NCI-H1092 treated with DMSO at 0.1 percent for 48 hours (cell line): ENCODE results near the gene RFC2.
"Not testable (repeated sequence)": the region's sequence is repeated elsewhere in the genome, so short reads cannot be mapped to it uniquely, and the experiment has no call there.

Source experiments
- DNase-seq: peaks from one replicate; lab custom pipeline; 2025; lab: John Stamatoyannopoulos, UW

RFC2 gene

GRCh38 chr7:74282748-74283459 is 28.7 kb upstream of the RFC2 start:
- DNase-seq, result no peak

- no peak for DNase-seq
These were observed 26.8 kb upstream of the RFC2 start for GRCh38 chr7:74280985-74281384.

GRCh38 chr7:74277636-74278035 is 23.4 kb upstream of the RFC2 start:
- DNase-seq, result no peak

- DNase-seq, result no peak
These were observed 21.2 kb upstream of the RFC2 start for GRCh38 chr7:74275401-74275881.

GRCh38 chr7:74272305-74273038 is 18.3 kb upstream of the RFC2 start:
- no peak for DNase-seq

- no peak for DNase-seq
These were observed 17.5 kb upstream of the RFC2 start for GRCh38 chr7:74271742-74272141.

- DNase-seq, result peak; percentile 79
These were observed 15.6 kb upstream of the RFC2 start for GRCh38 chr7:74269757-74270277.

GRCh38 chr7:74267756-74268565 is 13.8 kb upstream of the RFC2 start:
- DNase-seq, result no peak

GRCh38 chr7:74266191-74266963 is 12.2 kb upstream of the RFC2 start:
- DNase-seq, result no peak

GRCh38 chr7:74263399-74264120 is 9.4 kb upstream of the RFC2 start:
- no peak for DNase-seq

- DNase-seq, result no peak
These were observed 8.6 kb upstream of the RFC2 start for GRCh38 chr7:74262639-74263398.

GRCh38 chr7:74258639-74259038 is 4.4 kb upstream of the RFC2 start:
- no peak for DNase-seq

GRCh38 chr7:74256491-74257408 is 2.6 kb upstream of the RFC2 start:
- no peak for DNase-seq

GRCh38 chr7:74255461-74255860 is 1.3 kb upstream of the RFC2 start:
- not testable (repeated sequence) for DNase-seq

GRCh38 chr7:74254858-74255379 is 720 bp upstream of the RFC2 start:
- no peak for DNase-seq

- DNase-seq, result no peak
These were observed 417 bp downstream of the RFC2 start for GRCh38 chr7:74253835-74254128.

- no peak for DNase-seq
These were observed 868 bp downstream of the RFC2 start for GRCh38 chr7:74253331-74253730.

GRCh38 chr7:74252893-74253292 is 1.3 kb downstream of the RFC2 start:
- peak; percentile 14 for DNase-seq

- DNase-seq, result not testable (repeated sequence)
These were observed 5.1 kb downstream of the RFC2 start for GRCh38 chr7:74249058-74249457.
